KMS-11 (cell line): ENCODE data around the gene RSPH1.

ENCODE experiments used
- H2AFZ ChIP-seq: fragments of 200-600 bp; sonication (generic); 2 replicates; pipeline ENCODE4 v1.6.1; 2016; ENCODE audit warnings: antibody characterized with exemption, mixed run types, low read depth
- H3K27ac ChIP-seq: fragments of 200-600 bp; sonication (generic); 2 replicates; pipeline ENCODE4 v1.6.1; 2016; ENCODE audit warnings: mild to moderate bottlenecking, mixed run types
- H3K27me3 ChIP-seq: fragments of 200-600 bp; sonication (generic); 2 replicates; pipeline ENCODE4 v1.6.1; 2017; ENCODE audit warnings: mild to moderate bottlenecking, low read depth, mixed run types, moderate library complexity; ENCODE audit not compliant: insufficient read depth
- H3K36me3 ChIP-seq: fragments of 200-600 bp; sonication (generic); 2 replicates; pipeline ENCODE4 v1.6.1; 2017; ENCODE audit warnings: mild to moderate bottlenecking, mixed run types; ENCODE audit not compliant: insufficient read depth
- H3K4me1 ChIP-seq: fragments of 200-600 bp; sonication (generic); 2 replicates; pipeline ENCODE4 v1.6.1; 2016; ENCODE audit warnings: mild to moderate bottlenecking, low read depth, mixed run types; ENCODE audit not compliant: poor library complexity, severe bottlenecking
- H3K4me2 ChIP-seq: fragments of 200-600 bp; sonication (generic); 2 replicates; pipeline ENCODE4 v1.7.0; 2016; ENCODE audit warnings: mild to moderate bottlenecking, mixed run types
- H3K4me3 ChIP-seq: fragments of 200-600 bp; sonication (generic); IDR thresholded peaks from 2 replicates; pipeline ENCODE4 v1.6.1; 2017; ENCODE audit warnings: low read depth, low read length, mixed read lengths; ENCODE audit not compliant: insufficient read depth
- H3K79me2 ChIP-seq: fragments of 200-600 bp; sonication (generic); 2 replicates; pipeline ENCODE4 v1.6.1; 2016; ENCODE audit warnings: low read depth, mixed run types; ENCODE audit not compliant: insufficient read depth
- H3K9ac ChIP-seq: fragments of 200-600 bp; sonication (generic); 2 replicates; pipeline ENCODE4 v1.6.1; 2016; ENCODE audit warnings: mild to moderate bottlenecking, mixed run types
- H4K20me1 ChIP-seq: fragments of 200-600 bp; sonication (generic); 2 replicates; pipeline ENCODE4 v1.6.1; 2016; ENCODE audit warnings: mild to moderate bottlenecking, mixed run types; ENCODE audit not compliant: insufficient read depth
- TF ChIP-seq, protein P1 (sequence below): fragments of 200-600 bp; sonication (generic); conservative IDR thresholded peaks from 2 replicates; pipeline ENCODE4 v1.6.1; 2017; ENCODE audit warnings: low read depth, mild to moderate bottlenecking, antibody characterized with exemption, low read length, moderate library complexity, mixed read lengths

RSPH1 gene

DNA sequence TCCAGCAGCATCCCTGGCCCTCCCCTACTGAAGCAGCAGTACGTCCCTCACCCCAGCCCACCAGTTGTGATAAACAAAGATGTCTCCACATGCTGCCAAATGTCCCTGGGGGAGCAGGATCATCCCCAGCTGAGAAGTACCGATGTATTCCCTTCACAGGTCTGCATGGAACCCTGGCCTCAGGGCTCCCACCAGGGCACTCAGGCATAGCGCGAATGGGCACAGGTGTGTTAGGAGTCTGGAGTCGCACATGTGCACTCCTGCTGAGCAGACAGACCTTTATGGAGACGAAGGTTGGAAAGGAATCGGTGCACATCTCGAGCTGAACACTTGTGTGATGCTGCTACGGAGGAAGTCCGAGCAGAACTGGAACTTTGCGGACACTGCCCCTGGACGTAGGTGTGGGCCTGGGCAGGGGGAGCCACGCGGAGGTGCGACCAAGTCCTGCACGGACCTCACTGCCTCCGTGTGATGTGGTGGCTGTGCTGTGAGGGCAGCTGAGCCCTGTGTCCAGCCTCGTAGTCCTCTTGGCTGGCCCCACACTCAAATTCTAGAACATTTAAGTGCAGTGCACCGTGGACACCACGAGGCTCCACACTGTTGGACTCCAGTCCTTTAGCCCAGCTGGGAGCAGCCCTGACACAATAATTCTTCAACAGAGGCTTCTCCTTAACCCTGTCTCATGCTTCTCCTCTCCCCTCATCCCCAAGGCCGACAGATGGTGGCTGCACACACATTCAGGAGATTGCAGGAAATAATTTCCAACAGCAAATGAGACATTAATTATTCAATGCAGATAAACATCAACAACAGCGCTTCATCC, 43.4 kb downstream of the RSPH1 start:
- H3K27me3 ChIP-seq: 0 out of 2 replicates have a peak, but pooled peaks cover 3% of the 10 kb centered on the region
- TF ChIP-seq, protein P1, sequence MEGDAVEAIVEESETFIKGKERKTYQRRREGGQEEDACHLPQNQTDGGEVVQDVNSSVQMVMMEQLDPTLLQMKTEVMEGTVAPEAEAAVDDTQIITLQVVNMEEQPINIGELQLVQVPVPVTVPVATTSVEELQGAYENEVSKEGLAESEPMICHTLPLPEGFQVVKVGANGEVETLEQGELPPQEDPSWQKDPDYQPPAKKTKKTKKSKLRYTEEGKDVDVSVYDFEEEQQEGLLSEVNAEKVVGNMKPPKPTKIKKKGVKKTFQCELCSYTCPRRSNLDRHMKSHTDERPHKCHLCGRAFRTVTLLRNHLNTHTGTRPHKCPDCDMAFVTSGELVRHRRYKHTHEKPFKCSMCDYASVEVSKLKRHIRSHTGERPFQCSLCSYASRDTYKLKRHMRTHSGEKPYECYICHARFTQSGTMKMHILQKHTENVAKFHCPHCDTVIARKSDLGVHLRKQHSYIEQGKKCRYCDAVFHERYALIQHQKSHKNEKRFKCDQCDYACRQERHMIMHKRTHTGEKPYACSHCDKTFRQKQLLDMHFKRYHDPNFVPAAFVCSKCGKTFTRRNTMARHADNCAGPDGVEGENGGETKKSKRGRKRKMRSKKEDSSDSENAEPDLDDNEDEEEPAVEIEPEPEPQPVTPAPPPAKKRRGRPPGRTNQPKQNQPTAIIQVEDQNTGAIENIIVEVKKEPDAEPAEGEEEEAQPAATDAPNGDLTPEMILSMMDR: no peak
- no peaks in the 10 kb centered on the region for H3K79me2 ChIP-seq
- no peak overlapping the region for H2AFZ ChIP-seq
- no peak overlapping the region for H3K4me2 ChIP-seq
- H3K4me1 ChIP-seq: no peaks in the 10 kb centered on the region
- H4K20me1 ChIP-seq: no peaks in the 10 kb centered on the region
- no peak overlapping the region for H3K9ac ChIP-seq
- no peak overlapping the region for H3K4me3 ChIP-seq
- H3K36me3 ChIP-seq: no peaks in the 10 kb centered on the region
- no peak overlapping the region for H3K27ac ChIP-seq

GRCh38 chr21:42451941-42452340, 44.1 kb downstream of the RSPH1 start:
- no peaks in the 10 kb centered on the region for H3K36me3 ChIP-seq
- H3K9ac ChIP-seq: no peak overlapping the region
- peaks cover 3% of the 10 kb centered on the region; the same call in 1 of the 2 replicates for H3K27me3 ChIP-seq
- no peaks in the 10 kb centered on the region for H3K4me1 ChIP-seq
- no peak overlapping the region for H3K4me3 ChIP-seq
- H4K20me1 ChIP-seq: no peaks in the 10 kb centered on the region
- H2AFZ ChIP-seq: no peak overlapping the region
- H3K4me2 ChIP-seq: no peak overlapping the region
- TF ChIP-seq, protein P1: no peak
- H3K27ac ChIP-seq: no peak overlapping the region
- no peaks in the 10 kb centered on the region for H3K79me2 ChIP-seq

DNA sequence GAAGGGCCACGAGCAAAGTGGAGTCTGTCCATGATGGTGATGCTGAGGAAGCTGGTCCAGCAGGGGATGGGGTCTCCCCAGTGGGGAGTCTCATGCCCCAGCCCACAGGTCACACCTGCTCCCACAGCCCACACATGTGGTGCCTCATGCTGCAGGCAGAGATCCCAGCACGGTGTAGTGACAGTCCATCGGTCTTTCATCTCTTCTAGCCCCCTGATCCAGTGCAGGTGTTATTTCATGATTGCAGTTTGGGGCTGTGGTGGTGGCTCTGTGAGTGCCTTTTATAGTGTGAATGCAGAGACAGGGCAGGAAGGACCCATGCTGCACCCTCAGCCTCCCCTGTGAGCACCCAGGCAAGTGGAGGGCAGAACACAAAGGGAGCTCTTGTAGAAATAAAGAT, 47.3 kb downstream of the RSPH1 start:
- no peak overlapping the region for H3K9ac ChIP-seq
- no peak overlapping the region for H3K27ac ChIP-seq
- H2AFZ ChIP-seq: no peak overlapping the region
- H3K4me1 ChIP-seq: no peaks in the 10 kb centered on the region
- no peaks in the 10 kb centered on the region for H3K36me3 ChIP-seq
- TF ChIP-seq, protein P1: no peak
- H3K27me3 ChIP-seq: peaks cover 13% of the 10 kb centered on the region
- H3K4me3 ChIP-seq: no peak overlapping the region
- no peaks in the 10 kb centered on the region for H3K79me2 ChIP-seq
- H4K20me1 ChIP-seq: no peaks in the 10 kb centered on the region
- H3K4me2 ChIP-seq: no peak overlapping the region

DNA sequence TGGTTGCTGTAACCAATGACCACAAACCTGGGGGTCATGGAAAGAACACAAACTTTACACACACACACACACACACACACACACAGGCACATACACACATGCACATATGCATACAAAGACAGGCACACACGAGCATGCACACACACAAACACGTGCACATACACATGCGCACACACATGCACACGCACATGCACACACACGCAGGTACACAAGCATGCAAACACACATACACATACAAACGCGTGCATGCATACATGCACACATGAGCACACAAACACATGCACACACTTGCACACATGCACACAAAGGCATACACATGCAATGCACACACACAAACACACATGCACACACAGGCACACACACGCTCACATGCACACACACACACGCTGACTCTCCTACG, 48.3 kb downstream of the RSPH1 start:
- Histone ChIP-seq H3K36me3 (no peaks in the 10 kb centered on the region), H3K27ac (no peak overlapping the region), H3K9ac (no peak overlapping the region)

More for the DNA sequence above, 48.3 kb downstream of the RSPH1 start:
- Histone ChIP-seq H3K79me2 (no peaks in the 10 kb centered on the region), H3K4me1 (no peaks in the 10 kb centered on the region), H4K20me1 (no peaks in the 10 kb centered on the region), H3K27me3 (peaks cover 13% of the 10 kb centered on the region), H3K4me3 (no peak overlapping the region), H2AFZ (no peak overlapping the region), H3K4me2 (no peak overlapping the region)
- TF ChIP-seq, protein P1: no peak
